Measurements from ENCODE around the gene FTSJ3. TPM values are rescaled to one million over a fixed set of nuclear protein-coding genes. Genes with fewer than 3 reads are reported as not detected.

The FTSJ3 gene
- total and polyA plus RNA-seq, 2 experiments from 2014 or later, result 27.6 to 47.3 TPM

DNA sequence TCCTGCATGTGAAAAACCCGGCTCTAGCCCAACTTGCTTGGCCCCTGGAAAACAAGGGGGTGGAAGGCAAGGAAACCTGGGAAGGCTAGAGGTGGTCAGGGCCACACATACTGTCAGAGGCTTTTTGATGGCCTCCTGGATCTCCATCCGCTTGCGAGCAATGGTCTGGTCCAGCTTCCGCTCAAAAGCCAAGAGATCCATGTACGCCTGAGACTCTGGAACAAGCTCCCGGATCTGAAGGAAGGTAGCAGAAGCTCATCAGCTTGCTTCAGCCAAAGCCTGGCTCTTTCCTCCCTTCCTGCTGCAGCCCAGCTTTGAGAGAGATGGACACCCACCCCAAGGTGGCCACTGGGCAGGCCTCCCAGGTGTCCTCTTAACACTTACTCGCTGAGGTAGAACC is 9.3 kb upstream of the FTSJ3 start:
- Histone ChIP-seq H3K9me3 (ENCODE audit: low read depth) (no peaks in the 10 kb centered on the region), H3K9me2 (ENCODE audit: insufficient read depth) (no peaks in the 10 kb centered on the region), H3K4me2 (ENCODE audit: unreplicated experiment) (no peak overlapping the region), H3K36me3 (ENCODE audit: low read depth) (peaks cover 18% of the 10 kb centered on the region), H3K4me3 (no peak overlapping the region), H2AFZ (no peak overlapping the region), H3K27me3 (replicated peaks; ENCODE audit: insufficient read depth) (no peaks in the 10 kb centered on the region), H3K27ac (no peak overlapping the region), H3F3A (ENCODE audit: insufficient read depth) (peaks cover 57% of the 10 kb centered on the region), H4K20me1 (ENCODE audit: insufficient read depth) (no peaks in the 10 kb centered on the region), H3K79me2 (ENCODE audit: insufficient read depth) (peaks cover 67% of the 10 kb centered on the region), H3K4me1 (ENCODE audit: insufficient read depth) (peaks cover 31% of the 10 kb centered on the region), H3K9ac (no peak overlapping the region)
- no peak for DNase-seq
- 99% methylated on average over 7 of the region's 7 CpGs for WGBS, 2 experiments (ENCODE audit: low coverage in 1 of 2, low lambda C conversion rate in 2 of 2, missing lambda C conversion rate in 2 of 2)
- in situ Hi-C loops (cut with MboI), result no loop called here
- TF ChIP-seq EZH2 (IDR thresholded peaks at IDR 0.05; ENCODE audit: insufficient read depth, poor library complexity, severe bottlenecking) (no peak), EZH2phosphoT487 (IDR thresholded peaks at IDR 0.05; ENCODE audit: insufficient read depth, low read depth) (no peak)

DNA sequence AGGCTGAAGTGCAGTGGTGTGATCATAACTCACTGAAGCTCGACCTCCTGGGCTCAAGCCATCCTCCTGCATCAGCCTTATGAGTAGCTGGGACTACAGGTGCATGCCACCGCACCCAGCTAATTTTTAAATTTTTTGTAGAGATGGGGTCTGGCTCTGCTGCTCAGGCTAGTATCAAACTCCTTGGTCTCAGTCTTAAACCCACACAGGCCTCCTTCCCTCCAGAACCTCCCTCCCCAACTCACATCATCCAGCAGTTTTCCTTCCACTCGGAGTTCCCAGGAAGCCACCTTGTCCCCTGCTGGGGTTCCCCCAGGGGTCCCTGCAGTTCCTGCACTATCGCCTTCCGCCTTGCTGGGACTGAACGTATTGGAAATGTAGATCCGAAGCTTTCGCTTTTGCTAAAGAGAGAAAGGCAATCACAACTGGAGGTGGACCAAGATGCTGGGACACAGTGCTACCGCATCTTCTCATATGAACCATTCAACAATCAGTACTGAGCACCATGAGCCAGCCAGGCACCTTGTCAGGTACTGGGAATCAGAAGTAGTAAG is 7.8 kb upstream of the FTSJ3 start:
- WGBS, 2 experiments (ENCODE audit: low coverage in 1 of 2, low lambda C conversion rate in 2 of 2, missing lambda C conversion rate in 2 of 2), result 88 to 89% methylated on average over 9 of the region's 9 CpGs
- Histone ChIP-seq H2AFZ (no peak overlapping the region), H3K36me3 (ENCODE audit: low read depth) (peaks cover 20% of the 10 kb centered on the region)

DNA sequence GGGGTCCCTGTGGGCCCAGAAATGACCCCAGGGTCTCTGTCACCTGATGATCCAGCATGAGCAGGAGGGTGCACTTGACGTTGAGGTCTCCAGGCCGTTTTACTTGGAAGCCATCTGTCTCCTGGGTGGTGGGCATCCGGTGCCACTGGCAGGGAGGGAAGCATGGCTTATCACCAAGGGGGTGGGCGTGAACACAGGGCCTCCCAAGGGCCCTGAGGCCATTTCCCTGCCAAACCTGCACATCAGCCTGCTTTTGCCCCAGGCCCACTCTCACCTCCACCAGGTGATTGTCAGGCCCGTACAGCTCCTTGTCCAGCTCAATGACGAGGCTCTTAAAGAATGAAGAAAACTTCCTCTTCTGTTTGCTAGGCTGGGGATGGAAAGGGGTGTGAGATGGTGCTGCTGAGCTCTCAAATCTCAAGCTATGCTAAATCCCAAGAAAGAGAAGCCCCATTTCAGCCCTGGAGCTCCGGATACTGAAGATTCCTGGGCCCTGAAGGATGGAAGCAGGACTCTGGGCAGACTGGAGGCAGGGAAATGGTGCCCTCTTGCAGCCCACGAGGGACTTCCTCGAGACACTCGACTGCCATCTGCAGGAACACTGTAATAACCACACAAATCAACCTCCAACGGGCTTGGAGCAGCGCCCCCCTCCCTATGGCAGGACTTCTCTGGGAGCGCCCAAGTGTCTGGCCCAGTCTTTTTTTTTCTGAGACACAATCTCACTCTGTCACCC is 7.1 kb upstream of the FTSJ3 start:
- H3K4me2 ChIP-seq (ENCODE audit: unreplicated experiment), result no peak overlapping the region
- no peak overlapping the region for H3K9ac ChIP-seq
- peak; percentile 95 for DNase-seq
- H2AFZ ChIP-seq, result no peak overlapping the region
- H3K79me2 ChIP-seq (ENCODE audit: insufficient read depth), result peaks cover 58% of the 10 kb centered on the region
- H3K4me1 ChIP-seq (ENCODE audit: insufficient read depth), result peaks cover 15% of the 10 kb centered on the region
- peaks cover 47% of the 10 kb centered on the region for H3F3A ChIP-seq (ENCODE audit: insufficient read depth)
- 28 to 34% methylated on average over 13 of the region's 13 CpGs for WGBS, 2 experiments (ENCODE audit: low coverage in 1 of 2, low lambda C conversion rate in 2 of 2, missing lambda C conversion rate in 2 of 2)
- no peaks in the 10 kb centered on the region for H3K9me3 ChIP-seq (ENCODE audit: low read depth)
- no peaks in the 10 kb centered on the region for H4K20me1 ChIP-seq (ENCODE audit: insufficient read depth)
- H3K9me2 ChIP-seq (ENCODE audit: insufficient read depth), result no peaks in the 10 kb centered on the region
- peaks cover 27% of the 10 kb centered on the region for H3K36me3 ChIP-seq (ENCODE audit: low read depth)
- in situ Hi-C loops (cut with MboI), result no loop called here
- H3K27ac ChIP-seq, result peak overlapping the region; percentile 63
- H3K4me3 ChIP-seq, result no peak overlapping the region
- H3K27me3 ChIP-seq (replicated peaks; ENCODE audit: insufficient read depth), result no peaks in the 10 kb centered on the region
- no peak for TF ChIP-seq EZH2 (IDR thresholded peaks at IDR 0.05; ENCODE audit: insufficient read depth, poor library complexity, severe bottlenecking)
- TF ChIP-seq EZH2phosphoT487 (IDR thresholded peaks at IDR 0.05; ENCODE audit: insufficient read depth, low read depth), result no peak

More for the DNA sequence above, 7.8 kb upstream of the FTSJ3 start:
- in situ Hi-C loops (cut with MboI), result no loop called here
- Histone ChIP-seq H3K27me3 (replicated peaks; ENCODE audit: insufficient read depth) (no peaks in the 10 kb centered on the region), H3K79me2 (ENCODE audit: insufficient read depth) (peaks cover 58% of the 10 kb centered on the region), H3K9ac (no peak overlapping the region), H3K9me3 (ENCODE audit: low read depth) (no peaks in the 10 kb centered on the region), H3K4me2 (ENCODE audit: unreplicated experiment) (no peak overlapping the region), H3K9me2 (ENCODE audit: insufficient read depth) (no peaks in the 10 kb centered on the region), H3F3A (ENCODE audit: insufficient read depth) (peaks cover 49% of the 10 kb centered on the region), H3K27ac (peak overlapping the region; percentile 63), H3K4me1 (ENCODE audit: insufficient read depth) (peaks cover 20% of the 10 kb centered on the region), H3K4me3 (no peak overlapping the region), H4K20me1 (ENCODE audit: insufficient read depth) (no peaks in the 10 kb centered on the region)
- DNase-seq, result no peak
- TF ChIP-seq EZH2phosphoT487 (IDR thresholded peaks at IDR 0.05; ENCODE audit: insufficient read depth, low read depth) (no peak), EZH2 (IDR thresholded peaks at IDR 0.05; ENCODE audit: insufficient read depth, poor library complexity, severe bottlenecking) (no peak)

DNA sequence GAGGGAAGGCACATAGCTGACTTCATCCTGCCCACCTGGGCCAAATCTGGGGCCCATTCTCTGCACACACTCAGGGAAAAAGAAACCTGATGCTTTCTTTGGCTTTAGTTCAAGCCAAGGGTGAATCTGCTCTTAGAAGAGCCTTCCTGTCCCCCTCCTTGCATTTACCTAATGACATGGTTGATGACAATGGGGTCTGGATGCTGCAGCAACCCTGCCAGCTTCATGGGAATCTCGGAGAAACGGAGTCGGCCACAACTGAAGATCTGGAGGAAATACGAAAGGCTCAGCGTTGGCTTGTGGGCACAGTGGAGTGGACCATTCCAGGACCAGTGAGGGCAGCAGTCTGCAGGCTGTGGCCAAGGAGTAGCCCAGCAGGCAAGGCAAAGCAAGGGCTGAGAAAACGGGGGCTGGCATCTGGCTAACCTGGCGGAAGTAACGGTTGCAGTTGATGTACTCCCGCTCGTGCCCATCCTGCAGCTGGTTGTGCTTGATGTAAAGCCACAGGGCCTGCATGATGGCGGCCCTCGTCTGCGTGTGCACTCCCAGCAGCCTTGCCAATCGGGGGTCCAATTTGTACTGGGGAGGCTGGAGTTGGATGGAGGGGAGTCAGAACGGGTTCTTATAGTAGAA is 6.4 kb upstream of the FTSJ3 start:
- Histone ChIP-seq H3K27me3 (replicated peaks; ENCODE audit: insufficient read depth) (no peaks in the 10 kb centered on the region), H3K4me3 (no peak overlapping the region), H2AFZ (no peak overlapping the region), H3K79me2 (ENCODE audit: insufficient read depth) (peaks cover 58% of the 10 kb centered on the region), H3K9me3 (ENCODE audit: low read depth) (no peaks in the 10 kb centered on the region), H3K4me1 (ENCODE audit: insufficient read depth) (peaks cover 10% of the 10 kb centered on the region), H3F3A (ENCODE audit: insufficient read depth) (peaks cover 43% of the 10 kb centered on the region), H3K4me2 (ENCODE audit: unreplicated experiment) (no peak overlapping the region), H3K9me2 (ENCODE audit: insufficient read depth) (no peaks in the 10 kb centered on the region), H3K36me3 (ENCODE audit: low read depth) (peaks cover 34% of the 10 kb centered on the region), H3K9ac (no peak overlapping the region), H3K27ac (no peak overlapping the region), H4K20me1 (ENCODE audit: insufficient read depth) (no peaks in the 10 kb centered on the region)
- no peak for DNase-seq
- WGBS, 2 experiments (ENCODE audit: low coverage in 1 of 2, low lambda C conversion rate in 2 of 2, missing lambda C conversion rate in 2 of 2), result 87 to 89% methylated on average over 15 of the region's 15 CpGs
- in situ Hi-C loops (cut with MboI), result no loop called here
- no peak for TF ChIP-seq EZH2 (IDR thresholded peaks at IDR 0.05; ENCODE audit: insufficient read depth, poor library complexity, severe bottlenecking)
- no peak for TF ChIP-seq EZH2phosphoT487 (IDR thresholded peaks at IDR 0.05; ENCODE audit: insufficient read depth, low read depth)
